Transverse colon (tissue), 4 donors: ENCODE measurements around the gene NPR3.

Experiments
- EP300 ChIP-seq: sonication (generic); formaldehyde crosslinking; IDR thresholded peaks from one replicate; pipeline ENCODE4 v1.6.1; 2017; ENCODE audit warnings: antibody characterized with exemption, low read depth
- POLR2AphosphoS5 ChIP-seq, 3 donors: sonication (generic); formaldehyde crosslinking; IDR thresholded peaks; one replicate each; pipeline ENCODE4 v1.6.1; 2016; ENCODE audit warnings: antibody characterized with exemption in 3 of 3
- TF ChIP-seq, protein P1 (sequence below), 5 experiments: fragments of 200-600 bp in 3 of 5; fragments of 450-650 bp in 2 of 5; sonication (generic) in 3 of 5; IDR thresholded peaks; 1 replicate in 2 of 5; 2 replicates in 3 of 5; pipeline ENCODE4 v1.5.1; 2016 to 2017; ENCODE audit warnings: antibody characterized with exemption in 5 of 5, inconsistent platforms in 3 of 5, mild to moderate bottlenecking in 2 of 5, moderate library complexity in 1 of 5

DNA sequence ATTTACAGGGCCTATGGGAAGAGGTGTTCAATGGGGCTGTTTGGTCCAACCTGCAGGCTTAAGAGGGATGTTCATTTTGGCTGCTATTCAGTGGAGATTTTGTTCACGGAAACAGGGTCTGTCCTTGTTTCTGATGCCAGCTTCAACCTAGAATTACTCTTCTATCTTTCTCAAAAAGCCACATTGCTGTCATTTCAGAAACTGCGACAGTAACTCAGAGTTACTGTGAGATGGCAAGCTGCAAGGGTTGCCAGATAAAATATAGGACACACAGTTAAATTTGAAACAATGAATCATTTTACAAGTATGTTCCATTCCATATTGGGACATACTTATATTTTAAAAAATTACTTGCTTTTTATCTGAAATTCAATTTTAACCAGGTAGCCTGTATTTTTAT is 128.0 kb downstream of the NPR3 start:
- TF ChIP-seq, protein P1, sequence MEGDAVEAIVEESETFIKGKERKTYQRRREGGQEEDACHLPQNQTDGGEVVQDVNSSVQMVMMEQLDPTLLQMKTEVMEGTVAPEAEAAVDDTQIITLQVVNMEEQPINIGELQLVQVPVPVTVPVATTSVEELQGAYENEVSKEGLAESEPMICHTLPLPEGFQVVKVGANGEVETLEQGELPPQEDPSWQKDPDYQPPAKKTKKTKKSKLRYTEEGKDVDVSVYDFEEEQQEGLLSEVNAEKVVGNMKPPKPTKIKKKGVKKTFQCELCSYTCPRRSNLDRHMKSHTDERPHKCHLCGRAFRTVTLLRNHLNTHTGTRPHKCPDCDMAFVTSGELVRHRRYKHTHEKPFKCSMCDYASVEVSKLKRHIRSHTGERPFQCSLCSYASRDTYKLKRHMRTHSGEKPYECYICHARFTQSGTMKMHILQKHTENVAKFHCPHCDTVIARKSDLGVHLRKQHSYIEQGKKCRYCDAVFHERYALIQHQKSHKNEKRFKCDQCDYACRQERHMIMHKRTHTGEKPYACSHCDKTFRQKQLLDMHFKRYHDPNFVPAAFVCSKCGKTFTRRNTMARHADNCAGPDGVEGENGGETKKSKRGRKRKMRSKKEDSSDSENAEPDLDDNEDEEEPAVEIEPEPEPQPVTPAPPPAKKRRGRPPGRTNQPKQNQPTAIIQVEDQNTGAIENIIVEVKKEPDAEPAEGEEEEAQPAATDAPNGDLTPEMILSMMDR (IDR thresholded peaks at IDR 0.05) = no peak
- TF ChIP-seq POLR2AphosphoS5 (IDR thresholded peaks at IDR 0.05) (no peak), EP300 (no peak)
